Stimulated activated effector memory CD8-positive, alpha-beta T cell treated with anti-CD3 and anti-CD28 coated beads, Interleukin-12 subunit alpha, Interleukin-12 subunit beta, amount 100 ng/mL, for 72 hours (primary cell): ENCODE data around the gene LIN52.

ENCODE experiments used
- ATAC-seq: fragments of 150-1000 bp; cut with Tn5 transposase; 2 replicates; pipeline ENCODE4 v1.10.0; 2021
- DNase-seq, 2 donors: peaks; one replicate each; pipeline ENCODE4 v3.0.0; 2021 to 2022; ENCODE audit warnings: low spot score in 2 of 2
- H3K27ac Mint-ChIP-seq: one replicate; pipeline ENCODE4 v1.8.0; 2022; ENCODE audit warnings: mild to moderate bottlenecking, mixed read lengths
- H3K36me3 Mint-ChIP-seq: one replicate; pipeline ENCODE4 v1.8.0; 2022; ENCODE audit warnings: mild to moderate bottlenecking, mixed read lengths
- H3K4me1 Mint-ChIP-seq: one replicate; pipeline ENCODE4 v1.8.0; 2022; ENCODE audit warnings: mixed read lengths
- H3K4me3 Mint-ChIP-seq: one replicate; pipeline ENCODE4 v1.8.0; 2022; ENCODE audit warnings: mild to moderate bottlenecking, mixed read lengths
- H3K9me3 Mint-ChIP-seq: one replicate; pipeline ENCODE4 v1.8.0; 2022; ENCODE audit warnings: mixed read lengths

The LIN52 gene

GRCh38 chr14:74084277-74085046 lies at the start of gene LIN52, which contains the start of gene ALDH6A1:
TSS of gene LIN52 (plus strand) at chr14:74084956. CDS start at chr14:74084975, 19 bp downstream.
TSS of gene ALDH6A1 (minus strand) at chr14:74084453. CDS start at chr14:74084394, 59 bp downstream.
- ATAC-seq (peak; percentile 93), DNase-seq (peak; percentile 98 to 99)
- Mint-ChIP-seq H3K27ac (peak within 1 kb of the TSS; percentile 98), H3K9me3 (no peaks in the 10 kb centered on the region), H3K4me3 (peak within 1 kb of the TSS; percentile 93), H3K36me3 (peaks cover 30% of the 10 kb centered on the region), H3K4me1 (peaks cover 35% of the 10 kb centered on the region)

GRCh38 chr14:74035556-74035955 lies 49.2 kb upstream of the LIN52 start:
- no peaks in the 10 kb centered on the region for H3K36me3 Mint-ChIP-seq
- no peak overlapping the region for H3K4me3 Mint-ChIP-seq
- no peak for ATAC-seq
- H3K4me1 Mint-ChIP-seq: no peaks in the 10 kb centered on the region
- H3K27ac Mint-ChIP-seq: no peak overlapping the region
- no peak for DNase-seq
- no peaks in the 10 kb centered on the region for H3K9me3 Mint-ChIP-seq

GRCh38 chr14:74038020-74038859 lies 46.5 kb upstream of the LIN52 start:
- no peaks in the 10 kb centered on the region for H3K4me1 Mint-ChIP-seq
- H3K9me3 Mint-ChIP-seq: no peaks in the 10 kb centered on the region
- no peak for DNase-seq
- no peak overlapping the region for H3K27ac Mint-ChIP-seq
- H3K4me3 Mint-ChIP-seq: no peak overlapping the region
- ATAC-seq: no peak
- H3K36me3 Mint-ChIP-seq: no peaks in the 10 kb centered on the region

- no peak for DNase-seq
- no peaks in the 10 kb centered on the region for H3K9me3 Mint-ChIP-seq
- H3K36me3 Mint-ChIP-seq: no peaks in the 10 kb centered on the region
- no peak for ATAC-seq
- H3K4me3 Mint-ChIP-seq: no peak overlapping the region
- H3K27ac Mint-ChIP-seq: no peak overlapping the region
- no peaks in the 10 kb centered on the region for H3K4me1 Mint-ChIP-seq
Measured at GRCh38 chr14:74042296-74042695, 42.5 kb upstream of the LIN52 start.

GRCh38 chr14:74045522-74045921 lies 39.2 kb upstream of the LIN52 start:
- ATAC-seq: no peak
- Mint-ChIP-seq H3K4me3 (no peak overlapping the region), H3K9me3 (no peaks in the 10 kb centered on the region), H3K36me3 (no peaks in the 10 kb centered on the region), H3K4me1 (no peaks in the 10 kb centered on the region), H3K27ac (no peak overlapping the region)
- DNase-seq: no peak

GRCh38 chr14:74048281-74048680 lies 36.5 kb upstream of the LIN52 start:
- Mint-ChIP-seq H3K4me3 (no peak overlapping the region), H3K36me3 (no peaks in the 10 kb centered on the region), H3K27ac (no peak overlapping the region), H3K9me3 (no peaks in the 10 kb centered on the region), H3K4me1 (no peaks in the 10 kb centered on the region)
- no peak for ATAC-seq
- no peak for DNase-seq

GRCh38 chr14:74049876-74050495 lies 34.8 kb upstream of the LIN52 start:
- no peak for ATAC-seq
- Mint-ChIP-seq H3K4me1 (no peaks in the 10 kb centered on the region), H3K9me3 (no peaks in the 10 kb centered on the region)

GRCh38 chr14:74062809-74063150 lies 22.0 kb upstream of the LIN52 start:
- H3K9me3 Mint-ChIP-seq: no peaks in the 10 kb centered on the region
- DNase-seq (no peak), ATAC-seq (peak; percentile 21)
- peaks cover 83% of the 10 kb centered on the region for H3K36me3 Mint-ChIP-seq
- H3K27ac Mint-ChIP-seq: peak overlapping the region; percentile 2
- no peak overlapping the region for H3K4me3 Mint-ChIP-seq
- no peaks in the 10 kb centered on the region for H3K4me1 Mint-ChIP-seq

More at GRCh38 chr14:74049876-74050495, 34.8 kb upstream of the LIN52 start:
- H3K36me3 Mint-ChIP-seq: no peaks in the 10 kb centered on the region
- no peak for DNase-seq
- no peak overlapping the region for H3K4me3 Mint-ChIP-seq
- no peak overlapping the region for H3K27ac Mint-ChIP-seq

- Mint-ChIP-seq H3K4me3 (no peak overlapping the region), H3K36me3 (peaks cover 77% of the 10 kb centered on the region), H3K4me1 (no peaks in the 10 kb centered on the region), H3K9me3 (no peaks in the 10 kb centered on the region), H3K27ac (no peak overlapping the region)
- ATAC-seq: no peak
- DNase-seq: no peak
Measured at GRCh38 chr14:74064426-74064825, 20.3 kb upstream of the LIN52 start.

GRCh38 chr14:74064883-74065282 lies 19.9 kb upstream of the LIN52 start:
- no peaks in the 10 kb centered on the region for H3K9me3 Mint-ChIP-seq

GRCh38 chr14:74065746-74066575 lies 18.8 kb upstream of the LIN52 start:
- no peak for ATAC-seq
- peaks cover 65% of the 10 kb centered on the region for H3K36me3 Mint-ChIP-seq

More at GRCh38 chr14:74064883-74065282, 19.9 kb upstream of the LIN52 start:
- no peak for ATAC-seq
- Mint-ChIP-seq H3K36me3 (peaks cover 73% of the 10 kb centered on the region), H3K27ac (no peak overlapping the region), H3K4me3 (no peak overlapping the region), H3K4me1 (no peaks in the 10 kb centered on the region)
- no peak for DNase-seq

GRCh38 chr14:74077401-74077800 lies 7.4 kb upstream of the LIN52 start:
- DNase-seq (no peak), ATAC-seq (no peak)
- Mint-ChIP-seq H3K4me3 (no peak overlapping the region), H3K27ac (peak overlapping the region; percentile 27), H3K4me1 (no peaks in the 10 kb centered on the region), H3K36me3 (no peaks in the 10 kb centered on the region), H3K9me3 (no peaks in the 10 kb centered on the region)

More at GRCh38 chr14:74065746-74066575, 18.8 kb upstream of the LIN52 start:
- no peak overlapping the region for H3K4me3 Mint-ChIP-seq
- H3K27ac Mint-ChIP-seq: no peak overlapping the region
- H3K9me3 Mint-ChIP-seq: no peaks in the 10 kb centered on the region
- no peaks in the 10 kb centered on the region for H3K4me1 Mint-ChIP-seq
- no peak for DNase-seq

- Mint-ChIP-seq H3K27ac (no peak overlapping the region), H3K9me3 (no peaks in the 10 kb centered on the region), H3K4me3 (no peak overlapping the region), H3K4me1 (peaks cover 16% of the 10 kb centered on the region), H3K36me3 (peaks cover 21% of the 10 kb centered on the region)
- DNase-seq (no peak), ATAC-seq (no peak)
Measured at GRCh38 chr14:74080820-74081460, 3.8 kb upstream of the LIN52 start.

- peaks cover 21% of the 10 kb centered on the region for H3K36me3 Mint-ChIP-seq
- no peak for DNase-seq
- no peaks in the 10 kb centered on the region for H3K9me3 Mint-ChIP-seq
- no peak overlapping the region for H3K4me3 Mint-ChIP-seq
- no peak for ATAC-seq
- no peak overlapping the region for H3K27ac Mint-ChIP-seq
- H3K4me1 Mint-ChIP-seq: peaks cover 21% of the 10 kb centered on the region
Measured at GRCh38 chr14:74081491-74081890, 3.3 kb upstream of the LIN52 start.
